ENCODE data around the gene NFE2L1.
A peak's percentile ranks its signal among the peaks of the same experiment; 100 is the strongest.
"Not testable (repeated sequence)": the region's sequence is repeated elsewhere in the genome, so short reads cannot be mapped to it uniquely, and the experiment has no call there.

Gene NFE2L1

GRCh38 chr17:48047741-48048383 is at the start of gene NFE2L1:
TSS of gene NFE2L1 (plus strand) at chr17:48048359. CDS start at chr17:48051119, 2,760 bp downstream.
- peak; percentile 97 for DNase-seq (ENCODE audit: low read depth)

GRCh38 chr17:47999582-47999981 is 48.6 kb upstream of the NFE2L1 start:
- no peak for DNase-seq (ENCODE audit: low read depth)

- DNase-seq (ENCODE audit: low read depth) = no peak
Observed at GRCh38 chr17:48001197-48001596, 47.0 kb upstream of the NFE2L1 start.

- not testable (repeated sequence) for DNase-seq (ENCODE audit: low read depth)
Observed at GRCh38 chr17:48001657-48002056, 46.5 kb upstream of the NFE2L1 start.

- DNase-seq (ENCODE audit: low read depth) = no peak
Observed at GRCh38 chr17:48002266-48002915, 45.8 kb upstream of the NFE2L1 start.

- DNase-seq (ENCODE audit: low read depth) = no peak
Observed at GRCh38 chr17:48002916-48003416, 45.2 kb upstream of the NFE2L1 start.

- no peak for DNase-seq (ENCODE audit: low read depth)
Observed at GRCh38 chr17:48003417-48004151, 44.6 kb upstream of the NFE2L1 start.

- DNase-seq (ENCODE audit: low read depth) = no peak
Observed at GRCh38 chr17:48004983-48005382, 43.2 kb upstream of the NFE2L1 start.

- no peak for DNase-seq (ENCODE audit: low read depth)
Observed at GRCh38 chr17:48006936-48007709, 41.0 kb upstream of the NFE2L1 start.

- DNase-seq (ENCODE audit: low read depth) = no peak
Observed at GRCh38 chr17:48010193-48010592, 38.0 kb upstream of the NFE2L1 start.

- no peak for DNase-seq (ENCODE audit: low read depth)
Observed at GRCh38 chr17:48011405-48012150, 36.6 kb upstream of the NFE2L1 start.

GRCh38 chr17:48012151-48012520 is 36.0 kb upstream of the NFE2L1 start:
- no peak for DNase-seq (ENCODE audit: low read depth)

- DNase-seq (ENCODE audit: low read depth) = no peak
Observed at GRCh38 chr17:48012654-48013053, 35.5 kb upstream of the NFE2L1 start.

- DNase-seq (ENCODE audit: low read depth) = no peak
Observed at GRCh38 chr17:48013876-48014594, 34.1 kb upstream of the NFE2L1 start.

- no peak for DNase-seq (ENCODE audit: low read depth)
Observed at GRCh38 chr17:48014595-48015111, 33.5 kb upstream of the NFE2L1 start.

GRCh38 chr17:48016112-48016511 is 32.0 kb upstream of the NFE2L1 start:
- DNase-seq (ENCODE audit: low read depth) = no peak

GRCh38 chr17:48017817-48018158 is 30.4 kb upstream of the NFE2L1 start:
- not testable (repeated sequence) for DNase-seq (ENCODE audit: low read depth)

GRCh38 chr17:48021934-48022333 is 26.2 kb upstream of the NFE2L1 start:
- DNase-seq (ENCODE audit: low read depth) = no peak

- DNase-seq (ENCODE audit: low read depth) = no peak
Observed at GRCh38 chr17:48022901-48023300, 25.3 kb upstream of the NFE2L1 start.

- no peak for DNase-seq (ENCODE audit: low read depth)
Observed at GRCh38 chr17:48023400-48024148, 24.6 kb upstream of the NFE2L1 start.
